K562 (cell line): ENCODE results near the gene SRRM5. TPM values are rescaled to one million over a fixed set of nuclear protein-coding genes. Genes with fewer than 3 reads are reported as not detected.

ENCODE experiments used
- ATAC-seq: fragments of 200-7000 bp; cut with Tn5 transposase; 3 replicates; pipeline ENCODE4 v1.9.1; 2020; ENCODE audit warnings: moderate library complexity
- BruUV-seq: library from RNA; stranded (reverse); fragments of 400-500 nt; replicated peaks from 2 replicates; lab custom pipeline; 2021; lab: Mats Ljungman, UMichigan
- CTCF ChIA-PET: fragments of 300-600 bp; formaldehyde crosslinking; extraction: SDS; loops from one replicate; lab custom pipeline; 2021; ENCODE audit warnings: low intra/inter-chr PET ratio; lab: Yijun Ruan, JAX
- POLR2A ChIA-PET: fragments of 300-600, 350-650 bp; sonication (Branson Sonifier 250); formaldehyde crosslinking; extraction: SDS; loops from one replicate; lab custom pipeline; 2021; ENCODE audit warnings: antibody characterized with exemption, inconsistent platforms; lab: Yijun Ruan, JAX
- DNase-seq, 4 experiments: peaks; one replicate each; pipeline versions ENCODE4 v3.0.0 to v3.0.0-alpha.2; 2011 to 2018; ENCODE audit warnings: low spot score in 3 of 4, mixed read lengths in 3 of 4; ENCODE audit errors: extremely low read depth in 1 of 4
- FAIRE-seq: peaks from 2 replicates; lab custom pipeline; 2011; peaks lifted over from hg19 to GRCh38; lab: Jason Lieb, UNC
- H2AFZ ChIP-seq: 2 replicates; pipeline ENCODE4 v1.6.0; 2011; ENCODE audit warnings: low read depth, low read length, control low read depth, inconsistent platforms
- H3K27ac ChIP-seq: fragments of 200-600 bp; 3 replicates; pipeline ENCODE4 v1.8.0; 2011; ENCODE audit warnings: low read depth, mild to moderate bottlenecking, control low read depth, inconsistent platforms, low read length, moderate library complexity, mixed read lengths; ENCODE audit errors: extremely low read depth
- H3K27me3 ChIP-seq, 2 experiments: fragments of 300-600 bp in 1 of 2; 2 replicates in 1 of 2; 3 replicates in 1 of 2; pipeline versions ENCODE4 v1.6.0 to v1.8.0; 2011; ENCODE audit warnings: inconsistent platforms in 2 of 2, low read length in 2 of 2, mild to moderate bottlenecking in 1 of 2, mixed read lengths in 1 of 2, moderate library complexity in 1 of 2; ENCODE audit not compliant: control insufficient read depth in 2 of 2, insufficient read depth in 2 of 2
- H3K36me3 ChIP-seq: fragments of 300-600 bp; 3 replicates; pipeline ENCODE4 v1.8.0; 2011; ENCODE audit warnings: mild to moderate bottlenecking, low read length, inconsistent platforms; ENCODE audit not compliant: control insufficient read depth, insufficient read depth
- H3K4me1 ChIP-seq, 2 experiments: fragments of 200-600 bp in 1 of 2; replicated peaks in 1 of 2; 2 replicates in 1 of 2; 3 replicates in 1 of 2; pipeline versions ENCODE4 v1.5.1 to v1.8.0; 2011; ENCODE audit warnings: inconsistent platforms in 2 of 2, low read length in 2 of 2, mild to moderate bottlenecking in 1 of 2, mixed read lengths in 1 of 2, moderate library complexity in 1 of 2; ENCODE audit not compliant: control insufficient read depth in 2 of 2, insufficient read depth in 2 of 2
- H3K4me2 ChIP-seq: 2 replicates; pipeline ENCODE4 v1.6.1; 2011; ENCODE audit warnings: low read length, control low read depth, inconsistent platforms, mixed read lengths; ENCODE audit not compliant: insufficient read depth
- H3K4me3 ChIP-seq: fragments of 200-600 bp; sonication (generic), shearing (Covaris generic); 2 replicates; pipeline ENCODE4 v1.5.1; 2016; ENCODE audit warnings: control low read depth, inconsistent platforms
- H3K79me2 ChIP-seq: fragments of 200-600 bp; 3 replicates; pipeline ENCODE4 v1.8.0; 2011; ENCODE audit warnings: low read length, inconsistent platforms; ENCODE audit not compliant: control insufficient read depth, insufficient read depth
- H3K9ac ChIP-seq, 2 experiments: 2 replicates each; pipeline versions ENCODE4 v1.6.0 to v1.6.1; 2011; ENCODE audit warnings: low read depth in 2 of 2, low read length in 2 of 2, control low read depth in 1 of 2, inconsistent platforms in 1 of 2, mild to moderate bottlenecking in 1 of 2, mixed read lengths in 1 of 2; ENCODE audit not compliant: insufficient read depth in 1 of 2
- H3K9me1 ChIP-seq: one replicate; pipeline ENCODE4 v1.6.0; 2011; ENCODE audit warnings: inconsistent platforms, mild to moderate bottlenecking, low read length, moderate library complexity; ENCODE audit not compliant: control insufficient read depth, insufficient read depth
- H3K9me3 ChIP-seq: replicated peaks from 2 replicates; pipeline ENCODE4 v1.5.1; 2011; ENCODE audit warnings: low read depth, low read length, inconsistent platforms; ENCODE audit not compliant: control insufficient read depth, insufficient read depth
- H4K20me1 ChIP-seq: replicated peaks from 2 replicates; pipeline ENCODE4 v1.6.1; 2011; ENCODE audit warnings: low read length, inconsistent platforms, mixed read lengths; ENCODE audit not compliant: control insufficient read depth, insufficient read depth
- ZBTB7A ChIP-seq: IDR thresholded peaks from 2 replicates; pipeline ENCODE4 v1.6.1; 2011; ENCODE audit warnings: low read depth, mild to moderate bottlenecking, low read length, moderate library complexity, borderline replicate concordance; ENCODE audit not compliant: control insufficient read depth
- WGBS: fragments of 100-300 bp; shearing (Covaris generic); methylation state at CpG from one replicate; pipeline ENCODE4 v1.1.6; 2016; ENCODE audit warnings: low coverage, mixed read lengths; ENCODE audit not compliant: insufficient coverage; ENCODE audit errors: missing lambda C conversion rate; 5-methylcytosine and 5-hydroxymethylcytosine counted together
- in situ Hi-C: fragments of 300-500 bp; cut with MboI; formaldehyde crosslinking; loops from 4 replicates; pipeline ENCODE4 v1.15.0; 2018; ENCODE audit warnings: inconsistent platforms, mixed read lengths
- intact Hi-C: fragments of 100-400 bp; cut with micrococcal nuclease; formaldehyde crosslinking; loops from 2 replicates; pipeline ENCODE4 v1.14.2; 2022
- polyA plus RNA-seq, 8 experiments: library from polyadenylated mRNA; depleted of rRNA in 4 of 8; stranded (reverse) in 5 of 8; unstranded in 3 of 8; fragments of >200 nt; fragmentation: Nextera tagmentation in 2 of 8; fragmentation: Illumina TruSeq in 1 of 8; extraction: Ambion mirVana in 2 of 8; extraction: Trizol in 1 of 8; gene quantifications; 2 replicates each; pipeline versions ENCODE4 v1.2.1 to v1.2.3, GENCODE V29; 2011 to 2014; ENCODE audit warnings: inconsistent platforms in 1 of 8, missing spikeins in 1 of 8
- total RNA-seq, 7 experiments: library from RNA; depleted of rRNA in 6 of 7; stranded (reverse); fragments of >200 nt in 6 of 7; fragmentation: Illumina TruSeq in 2 of 7; extraction: Trizol in 2 of 7; gene quantifications; 2 replicates each; pipeline versions ENCODE4 v1.2.1 to v1.2.3, GENCODE V29; 2011 to 2021; ENCODE audit warnings: low replicate concordance in 1 of 7
- TF ChIP-seq, protein P1 (sequence below): sonication (generic); formaldehyde crosslinking; IDR thresholded peaks from 2 replicates; pipeline ENCODE4 v1.9.0; 2022; ENCODE audit warnings: mild to moderate bottlenecking, missing genetic modification reagents

The SRRM5 gene
- total and polyA plus RNA-seq, 9 of the 15 experiments (the other 6 are each of a cell fraction or from before 2014, with no cell fraction given), result 0.09 to 0.45 (median 0.18) TPM; not detected in 2

GRCh38 chr19:43622956-43623355 is 11.1 kb downstream of the SRRM5 start:
- no peak overlapping the region for H2AFZ ChIP-seq
- WGBS, result 100% methylated on average over 1 of the region's 1 CpG
- H3K9me3 ChIP-seq, result no peaks in the 10 kb centered on the region
- peak overlapping the region; percentile 31; the same call in 2 of the 3 replicates for H3K27ac ChIP-seq
- ATAC-seq (no peak), FAIRE-seq (no peak), DNase-seq (no peak)
- POLR2A ChIA-PET, result no interaction called here
- in situ Hi-C loops (no loop called here), intact Hi-C loops (loop anchor here (10.0 kb wide), 2 partner anchors 68 to 178 kb away; no protein-coding TSS in a partner anchor)
- H3K9me1 ChIP-seq, result peaks cover 2% of the 10 kb centered on the region
- 0 out of 4 replicates have a peak overlapping the region, but pooled peaks of 1 of the 2 experiments have one; percentile 43 for H3K9ac ChIP-seq
- no peaks in the 10 kb centered on the region for H4K20me1 ChIP-seq
- CTCF ChIA-PET, result no interaction called here
- peak; percentile 53; the same call in 1 of the 2 replicates for TF ChIP-seq ZBTB7A
- TF ChIP-seq, protein P1, sequence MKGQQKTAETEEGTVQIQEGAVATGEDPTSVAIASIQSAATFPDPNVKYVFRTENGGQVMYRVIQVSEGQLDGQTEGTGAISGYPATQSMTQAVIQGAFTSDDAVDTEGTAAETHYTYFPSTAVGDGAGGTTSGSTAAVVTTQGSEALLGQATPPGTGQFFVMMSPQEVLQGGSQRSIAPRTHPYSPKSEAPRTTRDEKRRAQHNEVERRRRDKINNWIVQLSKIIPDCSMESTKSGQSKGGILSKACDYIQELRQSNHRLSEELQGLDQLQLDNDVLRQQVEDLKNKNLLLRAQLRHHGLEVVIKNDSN (CRISPR knock-in tag), result no peak
- H3K4me1 ChIP-seq, result peaks cover 46 to 73% of the 10 kb centered on the region in 2 experiments
- H3K36me3 ChIP-seq, result peaks cover 2% of the 10 kb centered on the region; the same call in 2 of the 3 replicates
- peaks cover 26% of the 10 kb centered on the region for H3K79me2 ChIP-seq
- BruUV-seq, result no TSS peak
- no peak overlapping the region for H3K4me3 ChIP-seq
- H3K4me2 ChIP-seq, result no peak overlapping the region; the same call in 1 of the 2 replicates
- no peaks in the 10 kb centered on the region for H3K27me3 ChIP-seq
